Caco-2 (cell line): Measurements from ENCODE around the gene SRRM4. TPM values are rescaled to one million over a fixed set of nuclear protein-coding genes. Genes with fewer than 3 reads are reported as not detected.

Source experiments
- BruUV-seq: library from RNA; stranded (reverse); fragments of 400-500 nt; replicated peaks from 2 replicates; lab custom pipeline; 2021; lab: Mats Ljungman, UMichigan
- CTCF ChIA-PET: fragments of 300-600 bp; sonication (Branson Sonifier 250); formaldehyde crosslinking; loops from one replicate; lab custom pipeline; 2022; ENCODE audit warnings: antibody characterized with exemption; lab: Charles Lee
- POLR2A ChIA-PET: fragments of 300-600 bp; sonication (Branson Sonifier 250); formaldehyde crosslinking; loops from one replicate; lab custom pipeline; 2022; ENCODE audit warnings: antibody characterized with exemption; lab: Charles Lee
- DNase-seq, 2 experiments: peaks; one replicate each; pipeline versions ENCODE4 v3.0.0 to v3.0.0-alpha.2; 2020 to 2022
- H3K27me3 ChIP-seq: replicated peaks from 2 replicates; pipeline ENCODE4 v1.6.0; 2011; ENCODE audit warnings: low read length; ENCODE audit not compliant: control insufficient read depth, insufficient read depth
- H3K36me3 ChIP-seq: 2 replicates; pipeline ENCODE4 v1.5.1; 2011; ENCODE audit warnings: low read length; ENCODE audit not compliant: control insufficient read depth, insufficient read depth
- H3K4me1 ChIP-seq: fragments of 250-450 bp; sonication (Bioruptor Pico); 2 replicates; pipeline ENCODE4 v1.5.1; 2020; ENCODE audit warnings: mild to moderate bottlenecking
- H3K4me3 ChIP-seq: 2 replicates; pipeline ENCODE4 v1.5.1; 2011; ENCODE audit warnings: low read depth, mild to moderate bottlenecking, control low read depth, low read length
- H3K9me3 ChIP-seq: fragments of 250-450 bp; sonication (Bioruptor Pico); 2 replicates; pipeline ENCODE4 v1.5.1; 2020; ENCODE audit warnings: mild to moderate bottlenecking, moderate library complexity
- H3K27ac Mint-ChIP-seq: one replicate; pipeline ENCODE4 v1.8.0; 2022; ENCODE audit warnings: mixed read lengths; ENCODE audit not compliant: unreplicated experiment
- H3K27me3 Mint-ChIP-seq: one replicate; pipeline ENCODE4 v1.8.0; 2022; ENCODE audit warnings: mixed read lengths; ENCODE audit not compliant: insufficient read depth, unreplicated experiment
- H3K36me3 Mint-ChIP-seq: one replicate; pipeline ENCODE4 v1.8.0; 2022; ENCODE audit warnings: mild to moderate bottlenecking, mixed read lengths; ENCODE audit not compliant: insufficient read depth, unreplicated experiment
- H3K4me1 Mint-ChIP-seq: one replicate; pipeline ENCODE4 v1.8.0; 2022; ENCODE audit warnings: low read depth, mixed read lengths; ENCODE audit not compliant: unreplicated experiment
- H3K4me3 Mint-ChIP-seq: one replicate; pipeline ENCODE4 v1.8.0; 2022; ENCODE audit warnings: mild to moderate bottlenecking, moderate library complexity, mixed read lengths; ENCODE audit not compliant: unreplicated experiment
- H3K9me3 Mint-ChIP-seq: one replicate; pipeline ENCODE4 v1.8.0; 2022; ENCODE audit warnings: mixed read lengths; ENCODE audit not compliant: unreplicated experiment
- intact Hi-C: fragments of 100-400 bp; cut with micrococcal nuclease; formaldehyde crosslinking; loops from one replicate; pipeline ENCODE4 v1.10.0; 2022; ENCODE audit not compliant: unreplicated experiment
- total RNA-seq: library from RNA; stranded (reverse); gene quantifications from 2 replicates; pipeline ENCODE4 v1.2.3, GENCODE V29; 2022
- TF ChIP-seq, protein P1 (sequence below), 2 experiments: fragments of 200-600 bp in 1 of 2; IDR thresholded peaks; 1 replicate in 1 of 2; 2 replicates in 1 of 2; pipeline versions ENCODE4 v1.5.1 to v1.8.0; 2011 to 2022; ENCODE audit warnings: antibody characterized with exemption in 1 of 2, control low read depth in 1 of 2, inconsistent platforms in 1 of 2, low read depth in 1 of 2, low read length in 1 of 2, mild to moderate bottlenecking in 1 of 2, moderate library complexity in 1 of 2; ENCODE audit not compliant: insufficient read depth in 1 of 2, severe bottlenecking in 1 of 2, unreplicated experiment in 1 of 2

The SRRM4 gene
- total RNA-seq, 1 experiment from 2014 or later, result not detected

DNA sequence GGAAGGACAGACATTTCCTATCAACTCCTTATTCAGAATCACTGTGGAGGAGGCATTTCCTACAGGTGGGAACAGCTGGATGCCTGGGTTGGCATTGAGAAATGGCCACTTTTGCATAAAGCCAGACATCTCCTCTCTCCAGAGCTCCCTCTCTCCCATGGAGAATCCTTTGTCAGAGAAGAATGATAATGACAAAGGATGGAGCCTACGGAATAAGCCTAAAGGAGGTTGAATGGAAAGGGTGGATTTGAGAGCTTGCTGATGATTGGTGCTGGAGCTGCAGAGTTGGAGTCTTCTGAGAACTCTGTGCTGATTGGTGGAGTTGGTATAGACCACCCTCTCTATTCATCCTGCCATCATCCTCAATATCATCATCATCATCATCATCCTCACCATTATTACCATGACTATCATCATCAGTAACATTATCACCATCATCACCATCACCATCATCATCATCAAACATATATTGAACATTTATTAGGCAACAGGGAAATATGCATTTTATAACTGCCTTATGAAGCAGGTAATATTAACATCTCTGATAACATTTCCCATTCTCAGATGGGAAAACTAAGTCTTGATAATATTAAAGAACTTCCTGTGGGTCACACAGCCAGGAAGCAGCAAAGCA, 108.2 kb downstream of the SRRM4 start:
- Mint-ChIP-seq H3K4me1 (no peaks in the 10 kb centered on the region), H3K4me3 (no peak overlapping the region), H3K9me3 (no peaks in the 10 kb centered on the region), H3K27ac (no peak overlapping the region), H3K27me3 (peaks cover 26% of the 10 kb centered on the region), H3K36me3 (no peaks in the 10 kb centered on the region)
- Histone ChIP-seq H3K36me3 (no peaks in the 10 kb centered on the region), H3K9me3 (no peaks in the 10 kb centered on the region), H3K4me1 (no peaks in the 10 kb centered on the region), H3K4me3 (no peak overlapping the region), H3K27me3 (no peaks in the 10 kb centered on the region; the same call in 1 of the 2 replicates)
- POLR2A ChIA-PET, result no interaction called here
- TF ChIP-seq, protein P1, sequence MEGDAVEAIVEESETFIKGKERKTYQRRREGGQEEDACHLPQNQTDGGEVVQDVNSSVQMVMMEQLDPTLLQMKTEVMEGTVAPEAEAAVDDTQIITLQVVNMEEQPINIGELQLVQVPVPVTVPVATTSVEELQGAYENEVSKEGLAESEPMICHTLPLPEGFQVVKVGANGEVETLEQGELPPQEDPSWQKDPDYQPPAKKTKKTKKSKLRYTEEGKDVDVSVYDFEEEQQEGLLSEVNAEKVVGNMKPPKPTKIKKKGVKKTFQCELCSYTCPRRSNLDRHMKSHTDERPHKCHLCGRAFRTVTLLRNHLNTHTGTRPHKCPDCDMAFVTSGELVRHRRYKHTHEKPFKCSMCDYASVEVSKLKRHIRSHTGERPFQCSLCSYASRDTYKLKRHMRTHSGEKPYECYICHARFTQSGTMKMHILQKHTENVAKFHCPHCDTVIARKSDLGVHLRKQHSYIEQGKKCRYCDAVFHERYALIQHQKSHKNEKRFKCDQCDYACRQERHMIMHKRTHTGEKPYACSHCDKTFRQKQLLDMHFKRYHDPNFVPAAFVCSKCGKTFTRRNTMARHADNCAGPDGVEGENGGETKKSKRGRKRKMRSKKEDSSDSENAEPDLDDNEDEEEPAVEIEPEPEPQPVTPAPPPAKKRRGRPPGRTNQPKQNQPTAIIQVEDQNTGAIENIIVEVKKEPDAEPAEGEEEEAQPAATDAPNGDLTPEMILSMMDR (IDR thresholded peaks at IDR 0.05; ENCODE audit: insufficient read depth in 1 of 2, low read depth in 1 of 2, low read length in 1 of 2, severe bottlenecking in 1 of 2, unreplicated experiment in 1 of 2), result no peak
- BruUV-seq, result no TSS peak
- intact Hi-C loops, result no loop called here
- CTCF ChIA-PET, result no interaction called here
- no peak for DNase-seq

DNA sequence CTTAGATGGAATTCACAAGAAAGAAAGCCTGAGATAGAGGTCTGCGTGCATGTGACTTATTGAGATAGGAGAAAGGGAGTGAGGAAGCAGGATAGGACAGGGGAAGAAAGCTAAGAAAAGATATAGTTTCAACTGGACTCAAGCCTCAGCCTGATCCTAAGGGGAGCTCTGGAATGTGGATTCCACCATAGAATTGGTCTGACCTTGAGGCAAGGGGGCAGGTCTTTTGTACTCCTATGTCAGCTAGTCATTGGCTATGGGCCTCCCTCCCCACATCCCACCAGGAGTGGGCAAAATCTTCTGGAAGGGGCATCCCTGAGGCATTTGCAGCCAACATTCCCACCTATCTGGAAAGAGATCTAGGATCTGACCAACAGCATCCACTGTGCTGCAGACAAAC, 108.9 kb downstream of the SRRM4 start:
- H3K4me1 Mint-ChIP-seq, result no peaks in the 10 kb centered on the region
- BruUV-seq, result no TSS peak
- Histone ChIP-seq H3K4me3 (no peak overlapping the region), H3K36me3 (no peaks in the 10 kb centered on the region), H3K9me3 (no peaks in the 10 kb centered on the region), H3K4me1 (no peaks in the 10 kb centered on the region), H3K27me3 (no peaks in the 10 kb centered on the region; the same call in 1 of the 2 replicates)
- no peaks in the 10 kb centered on the region for H3K36me3 Mint-ChIP-seq
- intact Hi-C loops, result no loop called here
- ChIA-PET POLR2A (no interaction called here), CTCF (no interaction called here)
- H3K27me3 Mint-ChIP-seq, result peaks cover 25% of the 10 kb centered on the region
- TF ChIP-seq, protein P1 (IDR thresholded peaks at IDR 0.05; ENCODE audit: insufficient read depth in 1 of 2, low read depth in 1 of 2, low read length in 1 of 2, severe bottlenecking in 1 of 2, unreplicated experiment in 1 of 2), result no peak
- no peak for DNase-seq
- no peak overlapping the region for H3K27ac Mint-ChIP-seq
- no peaks in the 10 kb centered on the region for H3K9me3 Mint-ChIP-seq
- no peak overlapping the region for H3K4me3 Mint-ChIP-seq

DNA sequence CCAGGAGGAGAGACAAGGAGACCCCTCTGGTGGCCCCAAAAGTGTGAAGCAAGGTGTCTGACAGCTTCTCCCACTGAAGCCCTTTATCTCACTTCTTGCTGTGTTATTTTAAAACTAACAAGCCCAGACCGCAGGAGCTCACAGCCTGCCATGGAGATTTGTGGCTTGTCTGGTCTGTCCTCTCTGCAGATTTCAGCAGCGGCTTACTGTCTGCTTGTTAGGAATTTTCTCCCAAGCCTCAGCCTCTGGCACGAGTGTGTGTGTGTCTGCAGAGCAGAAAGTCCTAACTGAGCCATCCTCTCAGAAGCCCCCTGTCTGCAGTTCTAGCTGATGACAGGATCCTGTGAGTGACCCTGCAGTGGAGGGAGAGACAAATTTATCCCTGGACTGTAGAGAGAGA, 109.5 kb downstream of the SRRM4 start:
- DNase-seq, result no peak
- Histone ChIP-seq H3K27me3 (no peaks in the 10 kb centered on the region; the same call in 1 of the 2 replicates), H3K4me1 (no peaks in the 10 kb centered on the region), H3K36me3 (no peaks in the 10 kb centered on the region), H3K9me3 (no peaks in the 10 kb centered on the region), H3K4me3 (no peak overlapping the region)
- POLR2A ChIA-PET, result no interaction called here
- no peak overlapping the region for H3K4me3 Mint-ChIP-seq
- H3K4me1 Mint-ChIP-seq, result no peaks in the 10 kb centered on the region
- TF ChIP-seq, protein P1 (IDR thresholded peaks at IDR 0.05; ENCODE audit: insufficient read depth in 1 of 2, low read depth in 1 of 2, low read length in 1 of 2, severe bottlenecking in 1 of 2, unreplicated experiment in 1 of 2), result no peak
- CTCF ChIA-PET, result no interaction called here
- H3K36me3 Mint-ChIP-seq, result no peaks in the 10 kb centered on the region
- peaks cover 20% of the 10 kb centered on the region for H3K27me3 Mint-ChIP-seq
- no peaks in the 10 kb centered on the region for H3K9me3 Mint-ChIP-seq
- no TSS peak for BruUV-seq
- intact Hi-C loops, result no loop called here
- H3K27ac Mint-ChIP-seq, result no peak overlapping the region
